ENCODE results near the gene SLC29A2.

GRCh38 chr11:66347425-66348276 is 23.9 kb downstream of the SLC29A2 start, which contains the start of gene B4GAT1:
- no peak for TF ChIP-seq CTCF (conservative IDR thresholded peaks at IDR 0.05 in 1 of 2, IDR thresholded peaks at IDR 0.05 in 1 of 2; ENCODE audit: extremely low read depth in 1 of 2, insufficient read depth in 1 of 2, low read depth in 1 of 2, low read length in 2 of 2)
- TF ChIP-seq EZH2 (IDR thresholded peaks at IDR 0.05; ENCODE audit: borderline replicate concordance, low read length), result no peak
